GM23338 (cell line): ENCODE data around the gene UNC5C. TPM values are rescaled to one million over a fixed set of nuclear protein-coding genes. Genes with fewer than 3 reads are reported as not detected.

Source experiments
- ATAC-seq: fragments of 200-7000 bp; cut with Tn5 transposase; 3 replicates; pipeline ENCODE4 v1.9.1; 2020
- DNase-seq: peaks from one replicate; pipeline ENCODE4 v3.0.0-alpha.2; 2015; ENCODE audit warnings: low spot score
- H2AFZ ChIP-seq: fragments of 200-600 bp; sonication (generic); 2 replicates; pipeline ENCODE4 v1.8.0; 2016; ENCODE audit warnings: antibody characterized with exemption, mild to moderate bottlenecking, moderate library complexity
- H3F3A ChIP-seq: fragments of 200-600 bp; sonication (generic); replicated peaks from 2 replicates; pipeline ENCODE4 v1.8.0; 2017; ENCODE audit warnings: antibody characterized with exemption, mixed run types, low read depth
- H3K27ac ChIP-seq: fragments of 200-600 bp; sonication (generic); 2 replicates; pipeline ENCODE4 v1.6.1; 2016; ENCODE audit warnings: low read depth
- H3K27me3 ChIP-seq: fragments of 200-600 bp; sonication (generic); 2 replicates; pipeline ENCODE4 v1.8.0; 2016; ENCODE audit warnings: mild to moderate bottlenecking, mixed run types, moderate library complexity; ENCODE audit not compliant: insufficient read depth
- H3K36me3 ChIP-seq: fragments of 200-600 bp; sonication (generic); 2 replicates; pipeline ENCODE4 v1.8.0; 2016; ENCODE audit warnings: mild to moderate bottlenecking; ENCODE audit not compliant: insufficient read depth
- H3K4me1 ChIP-seq: fragments of 200-600 bp; sonication (generic); 2 replicates; pipeline ENCODE4 v1.8.0; 2016; ENCODE audit warnings: mild to moderate bottlenecking, moderate library complexity; ENCODE audit not compliant: insufficient read depth
- H3K4me2 ChIP-seq: fragments of 200-600 bp; sonication (generic); 2 replicates; pipeline ENCODE4 v1.7.1; 2017; ENCODE audit warnings: mixed run types
- H3K4me3 ChIP-seq: fragments of 200-600 bp; sonication (generic); 2 replicates; pipeline ENCODE4 v1.6.1; 2016; ENCODE audit warnings: mixed run types
- H3K79me2 ChIP-seq: fragments of 200-600 bp; sonication (generic); replicated peaks from 2 replicates; pipeline ENCODE4 v1.8.0; 2017; ENCODE audit warnings: mild to moderate bottlenecking; ENCODE audit not compliant: insufficient read depth
- H3K9me2 ChIP-seq: fragments of 200-600 bp; sonication (generic); 2 replicates; pipeline ENCODE4 v1.8.0; 2017; ENCODE audit not compliant: insufficient read depth
- H4K20me1 ChIP-seq: fragments of 200-600 bp; sonication (generic); replicated peaks from 2 replicates; pipeline ENCODE4 v1.8.0; 2017; ENCODE audit warnings: mild to moderate bottlenecking; ENCODE audit not compliant: insufficient read depth
- H3K27ac Mint-ChIP-seq: 2 replicates; pipeline ENCODE4 v1.8.0; 2020; ENCODE audit warnings: inconsistent platforms, mild to moderate bottlenecking, moderate library complexity, mixed read lengths
- H3K27me3 Mint-ChIP-seq: 3 replicates; pipeline ENCODE4 v1.8.0; 2022; ENCODE audit warnings: low read depth, mild to moderate bottlenecking, moderate library complexity, mixed read lengths, inconsistent platforms; ENCODE audit not compliant: insufficient read depth, poor library complexity
- H3K36me3 Mint-ChIP-seq: 3 replicates; pipeline ENCODE4 v1.8.0; 2021; ENCODE audit warnings: low read depth, mild to moderate bottlenecking, inconsistent platforms, moderate library complexity, mixed read lengths
- H3K4me1 Mint-ChIP-seq: 3 replicates; pipeline ENCODE4 v1.8.0; 2020; ENCODE audit warnings: mild to moderate bottlenecking, inconsistent platforms, mixed read lengths
- H3K4me3 Mint-ChIP-seq: 3 replicates; pipeline ENCODE4 v1.8.0; 2021; ENCODE audit warnings: moderate library complexity, mild to moderate bottlenecking, inconsistent platforms, mixed read lengths
- H3K9me3 Mint-ChIP-seq: 3 replicates; pipeline ENCODE4 v1.8.0; 2020; ENCODE audit warnings: moderate library complexity, mild to moderate bottlenecking, inconsistent platforms, mixed read lengths
- CREB1 ChIP-seq: fragments of 250-450 bp; sonication (Bioruptor Pico); IDR thresholded peaks from 2 replicates; pipeline ENCODE4 v1.5.0; 2020; ENCODE audit warnings: low read depth, mild to moderate bottlenecking, moderate library complexity
- EZH2 ChIP-seq: fragments of 200-600 bp; sonication (generic); IDR thresholded peaks from one replicate; pipeline ENCODE4 v1.8.0; 2017; ENCODE audit warnings: antibody characterized with exemption, mild to moderate bottlenecking, low read depth; ENCODE audit not compliant: unreplicated experiment
- EZH2phosphoT487 ChIP-seq: fragments of 200-600 bp; sonication (generic); IDR thresholded peaks from one replicate; pipeline ENCODE4 v1.8.1; 2018; ENCODE audit warnings: antibody characterized with exemption; ENCODE audit not compliant: unreplicated experiment
- JUNB ChIP-seq: IDR thresholded peaks from one replicate; pipeline ENCODE4 v1.6.1; 2016; ENCODE audit warnings: antibody characterized with exemption; ENCODE audit not compliant: unreplicated experiment
- NANOG ChIP-seq: IDR thresholded peaks from 2 replicates; pipeline ENCODE4 v1.6.1; 2016; ENCODE audit warnings: antibody characterized with exemption, borderline replicate concordance
- POLR2AphosphoS5 ChIP-seq: IDR thresholded peaks from 2 replicates; pipeline ENCODE4 v1.6.1; 2016; ENCODE audit warnings: antibody characterized with exemption, low read depth
- STAT1 ChIP-seq: IDR thresholded peaks from one replicate; pipeline ENCODE4 v1.6.1; 2016; ENCODE audit warnings: antibody characterized with exemption; ENCODE audit not compliant: unreplicated experiment
- ZNF114 ChIP-seq: fragments of 250-450 bp; sonication (Bioruptor Pico); IDR thresholded peaks from 2 replicates; pipeline ENCODE4 v1.5.0; 2020; ENCODE audit warnings: mild to moderate bottlenecking, moderate library complexity
- ZNF331 ChIP-seq: fragments of 250-450 bp; sonication (Bioruptor Pico); IDR thresholded peaks from 2 replicates; pipeline ENCODE4 v1.5.0; 2020; ENCODE audit warnings: low read depth, mild to moderate bottlenecking, moderate library complexity
- ZNF462 ChIP-seq: fragments of 250-450 bp; sonication (Bioruptor Pico); IDR thresholded peaks from 2 replicates; pipeline ENCODE4 v1.5.0; 2020; ENCODE audit warnings: mild to moderate bottlenecking, moderate library complexity
- polyA plus RNA-seq: library from polyadenylated mRNA; unstranded; fragments of >200 nt; fragmentation: Nextera tagmentation; extraction: Ambion mirVana; gene quantifications from 2 replicates; pipeline ENCODE4 v1.2.1, GENCODE V29; 2016
- total RNA-seq: library from RNA; depleted of rRNA; stranded (reverse); fragments of >200 nt; shearing (Covaris generic); gene quantifications from 2 replicates; pipeline ENCODE4 v1.2.3, GENCODE V29; 2014
- TF ChIP-seq, protein P1 (sequence below): IDR thresholded peaks from one replicate; pipeline ENCODE4 v1.6.1; 2018; ENCODE audit warnings: antibody characterized with exemption; ENCODE audit not compliant: unreplicated experiment
- TF ChIP-seq, protein P2 (sequence below): IDR thresholded peaks from 2 replicates; pipeline ENCODE4 v1.6.1; 2016; ENCODE audit warnings: antibody characterized with exemption
- TF ChIP-seq, protein P3 (sequence below), 2 experiments: fragments of 200-600 bp in 1 of 2; sonication (generic) in 1 of 2; conservative IDR thresholded peaks; 2 replicates each; pipeline versions ENCODE4 v1.5.1 to v1.6.1; 2016 to 2017; ENCODE audit warnings: antibody characterized with exemption in 2 of 2, low read depth in 2 of 2, mild to moderate bottlenecking in 2 of 2, moderate library complexity in 1 of 2

UNC5C gene
- total and polyA plus RNA-seq, 2 experiments from 2014 or later = 0.08 to 0.21 TPM

DNA sequence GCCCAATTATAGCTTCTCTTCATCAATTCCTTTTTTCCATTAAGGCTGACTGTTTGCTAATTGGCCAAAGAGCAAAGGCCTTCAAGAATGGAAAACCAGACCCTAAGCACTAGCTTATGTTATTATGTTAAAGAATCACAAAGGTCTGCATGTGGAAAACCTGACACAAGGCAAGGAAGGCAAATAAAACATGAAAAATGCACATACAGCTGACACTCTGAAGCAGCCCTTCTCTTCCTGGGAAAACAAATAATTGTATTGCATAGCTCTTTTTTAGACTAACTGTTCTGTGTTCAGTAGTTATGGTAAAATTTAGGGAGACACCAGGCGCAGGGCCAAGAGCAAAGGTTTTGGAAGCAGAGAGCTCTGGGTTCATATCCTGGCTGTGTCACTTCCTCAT, 223.1 kb downstream of the UNC5C start:
- Mint-ChIP-seq H3K27me3 (no peaks in the 10 kb centered on the region), H3K4me3 (no peak overlapping the region), H3K27ac (no peak overlapping the region), H3K9me3 (peaks cover 8% of the 10 kb centered on the region; the same call in 1 of the 3 replicates), H3K4me1 (no peaks in the 10 kb centered on the region), H3K36me3 (peaks cover 3% of the 10 kb centered on the region; the same call in 1 of the 3 replicates)
- no peaks in the 10 kb centered on the region for H3K4me1 ChIP-seq
- H2AFZ ChIP-seq = no peak overlapping the region
- DNase-seq (no peak), ATAC-seq (no peak)
- H3K4me2 ChIP-seq = no peak overlapping the region
- no peak overlapping the region for H3K27ac ChIP-seq
- H3K4me3 ChIP-seq = no peak overlapping the region
- no peaks in the 10 kb centered on the region for H3F3A ChIP-seq
- H3K36me3 ChIP-seq = no peaks in the 10 kb centered on the region
- TF ChIP-seq, protein P1, sequence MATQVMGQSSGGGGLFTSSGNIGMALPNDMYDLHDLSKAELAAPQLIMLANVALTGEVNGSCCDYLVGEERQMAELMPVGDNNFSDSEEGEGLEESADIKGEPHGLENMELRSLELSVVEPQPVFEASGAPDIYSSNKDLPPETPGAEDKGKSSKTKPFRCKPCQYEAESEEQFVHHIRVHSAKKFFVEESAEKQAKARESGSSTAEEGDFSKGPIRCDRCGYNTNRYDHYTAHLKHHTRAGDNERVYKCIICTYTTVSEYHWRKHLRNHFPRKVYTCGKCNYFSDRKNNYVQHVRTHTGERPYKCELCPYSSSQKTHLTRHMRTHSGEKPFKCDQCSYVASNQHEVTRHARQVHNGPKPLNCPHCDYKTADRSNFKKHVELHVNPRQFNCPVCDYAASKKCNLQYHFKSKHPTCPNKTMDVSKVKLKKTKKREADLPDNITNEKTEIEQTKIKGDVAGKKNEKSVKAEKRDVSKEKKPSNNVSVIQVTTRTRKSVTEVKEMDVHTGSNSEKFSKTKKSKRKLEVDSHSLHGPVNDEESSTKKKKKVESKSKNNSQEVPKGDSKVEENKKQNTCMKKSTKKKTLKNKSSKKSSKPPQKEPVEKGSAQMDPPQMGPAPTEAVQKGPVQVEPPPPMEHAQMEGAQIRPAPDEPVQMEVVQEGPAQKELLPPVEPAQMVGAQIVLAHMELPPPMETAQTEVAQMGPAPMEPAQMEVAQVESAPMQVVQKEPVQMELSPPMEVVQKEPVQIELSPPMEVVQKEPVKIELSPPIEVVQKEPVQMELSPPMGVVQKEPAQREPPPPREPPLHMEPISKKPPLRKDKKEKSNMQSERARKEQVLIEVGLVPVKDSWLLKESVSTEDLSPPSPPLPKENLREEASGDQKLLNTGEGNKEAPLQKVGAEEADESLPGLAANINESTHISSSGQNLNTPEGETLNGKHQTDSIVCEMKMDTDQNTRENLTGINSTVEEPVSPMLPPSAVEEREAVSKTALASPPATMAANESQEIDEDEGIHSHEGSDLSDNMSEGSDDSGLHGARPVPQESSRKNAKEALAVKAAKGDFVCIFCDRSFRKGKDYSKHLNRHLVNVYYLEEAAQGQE = no peak
- TF ChIP-seq EZH2phosphoT487 (no peak), STAT1 (no peak), ZNF114 (CRISPR knock-in tag) (no peak), EZH2 (no peak), CREB1 (no peak), JUNB (no peak), NANOG (no peak), ZNF462 (CRISPR knock-in tag) (no peak), ZNF331 (CRISPR knock-in tag) (no peak), POLR2AphosphoS5 (no peak)
- TF ChIP-seq, protein P2, sequence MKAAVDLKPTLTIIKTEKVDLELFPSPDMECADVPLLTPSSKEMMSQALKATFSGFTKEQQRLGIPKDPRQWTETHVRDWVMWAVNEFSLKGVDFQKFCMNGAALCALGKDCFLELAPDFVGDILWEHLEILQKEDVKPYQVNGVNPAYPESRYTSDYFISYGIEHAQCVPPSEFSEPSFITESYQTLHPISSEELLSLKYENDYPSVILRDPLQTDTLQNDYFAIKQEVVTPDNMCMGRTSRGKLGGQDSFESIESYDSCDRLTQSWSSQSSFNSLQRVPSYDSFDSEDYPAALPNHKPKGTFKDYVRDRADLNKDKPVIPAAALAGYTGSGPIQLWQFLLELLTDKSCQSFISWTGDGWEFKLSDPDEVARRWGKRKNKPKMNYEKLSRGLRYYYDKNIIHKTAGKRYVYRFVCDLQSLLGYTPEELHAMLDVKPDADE = no peak
- TF ChIP-seq, protein P3, sequence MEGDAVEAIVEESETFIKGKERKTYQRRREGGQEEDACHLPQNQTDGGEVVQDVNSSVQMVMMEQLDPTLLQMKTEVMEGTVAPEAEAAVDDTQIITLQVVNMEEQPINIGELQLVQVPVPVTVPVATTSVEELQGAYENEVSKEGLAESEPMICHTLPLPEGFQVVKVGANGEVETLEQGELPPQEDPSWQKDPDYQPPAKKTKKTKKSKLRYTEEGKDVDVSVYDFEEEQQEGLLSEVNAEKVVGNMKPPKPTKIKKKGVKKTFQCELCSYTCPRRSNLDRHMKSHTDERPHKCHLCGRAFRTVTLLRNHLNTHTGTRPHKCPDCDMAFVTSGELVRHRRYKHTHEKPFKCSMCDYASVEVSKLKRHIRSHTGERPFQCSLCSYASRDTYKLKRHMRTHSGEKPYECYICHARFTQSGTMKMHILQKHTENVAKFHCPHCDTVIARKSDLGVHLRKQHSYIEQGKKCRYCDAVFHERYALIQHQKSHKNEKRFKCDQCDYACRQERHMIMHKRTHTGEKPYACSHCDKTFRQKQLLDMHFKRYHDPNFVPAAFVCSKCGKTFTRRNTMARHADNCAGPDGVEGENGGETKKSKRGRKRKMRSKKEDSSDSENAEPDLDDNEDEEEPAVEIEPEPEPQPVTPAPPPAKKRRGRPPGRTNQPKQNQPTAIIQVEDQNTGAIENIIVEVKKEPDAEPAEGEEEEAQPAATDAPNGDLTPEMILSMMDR (conservative IDR thresholded peaks at IDR 0.05; ENCODE audit: low read depth in 2 of 2) = no peak
- H3K27me3 ChIP-seq = no peaks in the 10 kb centered on the region
- no peaks in the 10 kb centered on the region for H3K9me2 ChIP-seq
- no peaks in the 10 kb centered on the region for H4K20me1 ChIP-seq
- H3K79me2 ChIP-seq = no peaks in the 10 kb centered on the region
